AG20443 (cell line): ENCODE data around the gene PPP2R1B.

Experiments used
- DNase-seq: peaks from one replicate; pipeline ENCODE4 v3.0.0; 2012; ENCODE audit warnings: low spot score, mixed read lengths

Gene PPP2R1B

GRCh38 chr11:111693224-111693937 lies 72.8 kb downstream of the PPP2R1B start:
- DNase-seq, result no peak

GRCh38 chr11:111691741-111692140 lies 74.4 kb downstream of the PPP2R1B start:
- no peak for DNase-seq

DNA sequence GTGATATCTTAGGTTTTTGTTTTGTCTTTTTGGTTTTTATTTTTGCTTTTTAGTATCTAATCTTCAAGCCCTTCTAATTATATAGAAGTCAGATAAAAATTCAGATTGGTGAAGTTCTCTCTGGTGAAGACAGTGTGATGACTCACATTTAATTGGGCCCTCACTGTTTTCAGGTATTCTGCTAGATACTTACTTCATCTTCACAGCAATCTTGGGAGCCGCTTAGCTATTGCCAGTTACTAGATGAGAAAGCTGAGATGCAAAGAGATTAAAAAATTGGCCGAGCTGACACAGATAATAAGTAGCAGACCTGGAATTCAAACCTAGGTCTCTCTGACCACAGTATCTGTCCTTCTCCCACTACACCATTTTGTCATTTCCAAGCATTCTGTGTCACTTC lies 75.0 kb downstream of the PPP2R1B start:
- DNase-seq, result no peak

GRCh38 chr11:111688013-111688412 lies 78.2 kb downstream of the PPP2R1B start:
- DNase-seq, result no peak

GRCh38 chr11:111684251-111684650 lies 81.9 kb downstream of the PPP2R1B start:
- DNase-seq, result no peak

GRCh38 chr11:111683806-111684205 lies 82.4 kb downstream of the PPP2R1B start:
- no peak for DNase-seq

DNA sequence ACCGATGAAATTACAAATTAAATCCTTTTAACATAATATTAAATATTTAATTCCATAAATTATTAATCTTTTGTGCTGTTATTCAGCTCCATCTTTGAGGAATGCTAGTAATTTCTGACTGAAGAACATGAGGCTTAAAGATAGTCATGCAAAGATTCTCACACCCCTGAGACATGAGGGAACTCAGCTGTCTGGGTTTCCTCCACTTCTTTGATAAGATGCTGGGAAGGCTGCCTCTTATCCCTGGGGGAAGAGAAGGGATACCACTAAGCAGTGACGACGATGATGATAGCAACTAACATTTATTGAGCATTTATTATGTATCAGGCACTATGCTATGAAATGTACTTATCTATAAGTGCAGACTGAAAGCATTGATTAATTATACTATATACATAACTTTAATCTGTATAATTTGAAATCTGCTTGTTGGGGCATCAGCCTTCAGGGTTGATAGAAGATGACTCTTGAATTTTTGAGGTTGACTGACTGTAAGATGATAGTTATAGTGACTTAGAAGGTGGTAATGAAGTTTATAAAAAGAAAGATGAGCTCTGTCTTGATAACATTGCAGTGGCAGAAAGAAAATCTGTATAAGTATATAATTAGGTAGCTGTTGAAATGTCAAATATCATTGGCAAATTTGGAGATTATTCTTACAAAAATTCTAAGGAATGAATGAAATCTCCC lies 85.6 kb downstream of the PPP2R1B start:
- no peak for DNase-seq
